ENCODE data around the gene INHBB. TPM values are rescaled to one million over a fixed set of nuclear protein-coding genes. Genes with fewer than 3 reads are reported as not detected.
"Not testable (repeated sequence)": the region's sequence is repeated elsewhere in the genome, so short reads cannot be mapped to it uniquely, and the experiment has no call there.

The INHBB gene
- total RNA-seq, 4 donors from 2014 or later: 0.15 to 2.5 (median 0.93) TPM

GRCh38 chr2:120318626-120319025, 27.3 kb upstream of the INHBB start:
- 47 to 57% methylated on average over 4 to 5 of the region's 8 CpGs for WGBS, 2 donors
- peaks cover 0 to 32% (median 9%) of the 10 kb centered on the region in 3 donors for H3K4me1 ChIP-seq
- no peaks in the 10 kb centered on the region for H3K36me3 ChIP-seq
- no peak overlapping the region for H3K27ac ChIP-seq
- TF ChIP-seq CTCF (IDR thresholded peaks at IDR 0.05): no peak
- peaks cover 0 to 45% (median 0%) of the 10 kb centered on the region in 4 donors for H3K27me3 ChIP-seq
- DNase-seq: no peak
- no peaks in the 10 kb centered on the region for H3K9me3 ChIP-seq
- H3K4me3 ChIP-seq: no peak overlapping the region
- intact Hi-C loops (cut with DNase I): loop anchor here (10.0 kb wide), 1 partner anchor 204 kb away; no protein-coding TSS in a partner anchor

- Histone ChIP-seq H3K27ac (no peak overlapping the region), H3K4me1 (peaks cover 0 to 27% (median 9%) of the 10 kb centered on the region in 3 donors), H3K4me3 (no peak overlapping the region), H3K27me3 (peaks cover 0 to 42% (median 0%) of the 10 kb centered on the region in 4 donors), H3K36me3 (no peaks in the 10 kb centered on the region), H3K9me3 (no peaks in the 10 kb centered on the region)
- TF ChIP-seq POLR2A (IDR thresholded peaks at IDR 0.05) (no peak), CTCF (IDR thresholded peaks at IDR 0.05) (no peak)
- intact Hi-C loops (cut with DNase I): loop anchor here (10.0 kb wide), 1 partner anchor 204 kb away; no protein-coding TSS in a partner anchor
- no peak for DNase-seq
- WGBS, 2 donors: 64 to 75% methylated on average over 8 to 9 of the region's 10 CpGs
Observed at GRCh38 chr2:120319123-120319522, 26.8 kb upstream of the INHBB start.

- 60 to 83% methylated on average over 13 to 15 of the region's 18 CpGs for WGBS, 2 donors
- peaks cover 0 to 27% (median 9%) of the 10 kb centered on the region in 3 donors for H3K4me1 ChIP-seq
- DNase-seq: no peak
- TF ChIP-seq POLR2A (IDR thresholded peaks at IDR 0.05) (no peak), CTCF (IDR thresholded peaks at IDR 0.05) (no peak)
- intact Hi-C loops (cut with DNase I): loop anchor here (10.0 kb wide), 1 partner anchor 205 kb away; no protein-coding TSS in a partner anchor
- no peaks in the 10 kb centered on the region for H3K9me3 ChIP-seq
- peaks cover 0 to 35% (median 0%) of the 10 kb centered on the region in 4 donors for H3K27me3 ChIP-seq
- no peak overlapping the region for H3K27ac ChIP-seq
- H3K4me3 ChIP-seq: no peak overlapping the region
- H3K36me3 ChIP-seq: no peaks in the 10 kb centered on the region
Observed at GRCh38 chr2:120319686-120320317, 26.1 kb upstream of the INHBB start.

- Histone ChIP-seq H3K9me3 (no peaks in the 10 kb centered on the region), H3K27me3 (peaks cover 0 to 37% (median 0%) of the 10 kb centered on the region in 4 donors), H3K36me3 (no peaks in the 10 kb centered on the region), H3K27ac (no peak overlapping the region), H3K4me3 (no peak overlapping the region), H3K4me1 (peaks cover 0 to 27% (median 9%) of the 10 kb centered on the region in 3 donors)
- 40 to 47% methylated on average over 8 to 9 of the region's 10 CpGs for WGBS, 2 donors
- DNase-seq: no peak
- TF ChIP-seq CTCF (IDR thresholded peaks at IDR 0.05) (no peak), POLR2A (IDR thresholded peaks at IDR 0.05) (no peak)
- intact Hi-C loops (cut with DNase I): no loop called here
Observed at GRCh38 chr2:120320318-120320851, 25.6 kb upstream of the INHBB start.

GRCh38 chr2:120320887-120321556, 24.9 kb upstream of the INHBB start:
- H3K4me3 ChIP-seq; DNase-seq; H3K9me3 ChIP-seq; H3K36me3 ChIP-seq; H3K27ac ChIP-seq; intact Hi-C loops (cut with DNase I): not testable (repeated sequence)
- Histone ChIP-seq H3K4me1 (peaks cover 0 to 27% (median 9%) of the 10 kb centered on the region in 3 donors), H3K27me3 (peaks cover 0 to 43% (median 0%) of the 10 kb centered on the region in 4 donors)
- WGBS, 2 donors: 72 to 100% methylated on average over 2 to 5 of the region's 5 CpGs
